ENCODE data around the gene DPYSL5. TPM values are rescaled to one million over a fixed set of nuclear protein-coding genes. Genes with fewer than 3 reads are reported as not detected.

DPYSL5 gene
- total RNA-seq, 1 donor from 2014 or later: 0.05 TPM

DNA sequence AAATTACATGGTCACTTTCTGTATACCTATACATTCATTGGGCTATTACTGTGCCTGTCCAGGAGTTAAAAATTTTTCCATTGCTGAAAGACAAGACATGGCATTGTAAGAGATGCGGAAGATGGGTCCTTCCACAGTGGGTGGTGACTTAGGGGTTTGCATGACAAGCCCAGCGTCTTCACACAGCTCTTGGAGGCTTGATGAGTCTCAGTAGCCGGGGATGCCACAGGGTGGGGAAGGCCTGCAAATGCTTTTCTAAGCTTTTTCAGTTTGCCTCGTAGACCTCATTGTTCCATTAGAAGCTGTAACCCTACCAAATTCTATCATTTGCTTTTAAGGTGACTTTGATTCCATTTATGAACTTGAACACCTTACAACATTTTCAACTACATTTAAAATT lies 104.4 kb downstream of the DPYSL5 start:
- intact Hi-C loops (cut with micrococcal nuclease): no loop called here

DNA sequence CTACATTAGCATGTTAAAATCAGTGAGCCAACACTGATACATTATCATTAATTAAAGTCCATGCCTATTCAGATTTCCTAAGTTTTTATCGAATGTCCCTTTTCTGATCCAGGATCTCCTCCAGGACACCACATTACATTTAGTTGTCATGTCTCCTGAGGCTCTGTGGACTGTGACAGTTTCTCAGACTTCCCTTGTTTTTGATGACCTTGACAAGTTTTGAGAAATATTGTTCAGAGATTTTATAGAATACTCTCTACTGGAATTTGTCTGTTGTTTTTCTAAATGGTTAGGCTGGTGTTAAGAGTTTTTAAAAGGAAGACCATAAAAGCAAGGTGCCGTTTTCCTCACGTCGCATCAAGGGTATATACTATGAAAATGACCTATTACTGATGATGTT lies 106.2 kb downstream of the DPYSL5 start:
- intact Hi-C loops (cut with micrococcal nuclease): no loop called here

DNA sequence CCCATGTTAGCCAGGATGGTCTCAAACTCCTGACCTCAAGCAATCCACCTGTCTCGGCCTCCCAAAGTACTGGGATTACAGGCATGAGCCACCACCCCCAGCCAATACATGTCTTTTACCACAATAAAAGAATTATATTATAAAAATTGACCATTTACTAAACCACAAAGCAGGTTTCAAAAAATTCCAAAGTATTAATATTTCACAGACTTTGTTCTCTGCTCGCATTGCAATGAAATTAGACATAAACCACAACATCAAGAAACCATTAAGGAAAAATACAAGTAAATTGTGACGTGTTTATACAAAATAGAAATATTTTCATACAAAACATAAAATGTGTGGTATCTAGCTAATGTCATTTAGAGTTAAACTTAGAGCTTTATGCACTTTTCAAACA lies 109.1 kb downstream of the DPYSL5 start:
- intact Hi-C loops (cut with micrococcal nuclease): no loop called here

DNA sequence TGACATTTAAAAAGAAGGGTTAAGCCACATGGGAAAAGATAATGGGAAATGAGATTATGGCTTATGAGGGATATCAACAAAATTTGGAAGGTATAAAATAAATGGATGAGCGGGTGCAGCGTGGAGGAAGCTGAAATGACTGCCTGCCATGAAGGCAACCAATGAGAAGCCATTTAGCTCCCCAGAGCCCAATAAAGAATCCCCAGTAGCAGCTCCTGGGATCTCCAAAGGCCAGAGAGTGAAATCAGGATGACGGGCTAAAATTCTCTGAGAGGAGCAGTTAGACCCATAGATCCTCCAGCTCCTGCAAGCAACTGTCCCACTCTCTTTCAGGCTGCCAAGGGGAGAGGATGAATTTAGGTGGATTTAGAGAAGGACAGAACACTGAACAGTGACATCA lies 109.6 kb downstream of the DPYSL5 start:
- intact Hi-C loops (cut with micrococcal nuclease): no loop called here

DNA sequence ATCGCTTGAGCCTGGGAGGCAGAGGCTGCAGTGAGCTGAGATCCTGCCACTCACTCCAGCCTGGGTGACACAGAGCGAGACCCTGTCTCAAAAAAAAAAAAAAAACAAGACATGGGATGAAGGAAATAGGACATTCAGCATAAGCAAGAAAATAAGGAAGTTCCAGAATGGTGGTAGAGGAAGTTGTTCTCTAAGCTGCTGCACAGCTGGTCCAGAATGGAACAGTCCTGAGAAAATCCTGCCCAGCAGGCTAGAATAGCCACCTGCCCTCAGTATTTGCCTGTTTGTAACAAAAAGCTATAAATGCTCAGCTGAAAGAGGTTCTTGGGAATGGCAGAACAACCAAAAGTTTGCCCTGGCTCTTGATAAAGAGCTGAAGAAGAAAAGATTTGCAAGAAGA lies 111.4 kb downstream of the DPYSL5 start:
- intact Hi-C loops (cut with micrococcal nuclease): no loop called here

DNA sequence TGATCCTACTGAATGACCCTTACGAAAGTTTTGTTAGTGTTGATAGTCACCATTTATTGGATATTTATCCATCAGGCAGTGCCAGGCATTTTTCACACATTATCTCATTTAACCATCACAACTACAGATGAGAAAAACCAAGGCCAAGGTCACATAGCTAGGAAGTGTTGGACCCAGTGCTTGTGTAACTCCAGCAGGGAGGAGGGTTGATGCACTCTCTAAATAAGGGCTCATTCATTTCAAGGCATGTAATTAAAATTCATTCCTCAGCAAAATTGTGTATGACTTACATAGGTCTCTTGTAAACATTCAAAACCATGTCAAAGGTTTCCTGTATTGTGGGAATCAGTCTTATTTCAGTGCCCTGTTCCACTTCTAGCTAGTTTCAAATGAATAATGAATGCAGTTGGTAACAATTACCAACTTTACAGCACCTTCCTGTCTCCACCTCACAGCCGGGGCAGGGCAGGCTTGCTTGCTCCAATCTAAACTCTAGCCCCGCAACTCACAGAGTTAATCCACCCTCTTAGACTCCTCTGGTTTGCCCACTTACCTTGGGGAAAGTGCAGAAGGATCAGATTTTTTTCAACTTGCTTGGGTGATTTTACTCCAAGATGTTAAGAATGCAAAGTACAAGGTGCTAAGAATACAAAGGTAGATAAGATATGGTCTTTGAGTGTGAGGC lies 116.7 kb downstream of the DPYSL5 start:
- intact Hi-C loops (cut with micrococcal nuclease): loop anchor here (5.0 kb wide), 1 partner anchor 208 kb away; no protein-coding TSS in a partner anchor

DNA sequence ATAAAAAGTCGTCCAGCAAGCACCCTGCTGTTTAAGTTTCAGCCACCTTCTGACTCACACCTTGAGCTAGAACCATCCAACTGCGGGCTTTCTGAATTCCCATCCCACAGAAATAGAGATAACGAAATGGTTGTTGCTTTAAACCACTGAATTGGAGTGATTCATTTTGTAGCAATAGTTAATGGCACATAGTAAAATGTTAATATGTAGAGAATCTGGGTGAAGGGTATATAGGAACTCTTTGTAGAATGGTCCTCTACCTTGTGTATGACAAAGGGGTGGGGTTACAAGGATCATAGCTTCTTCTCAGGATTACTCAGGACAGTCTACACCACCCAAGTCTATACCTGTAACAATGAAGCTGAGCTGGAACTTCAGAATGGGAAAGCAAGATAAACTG lies 120.1 kb downstream of the DPYSL5 start:
- intact Hi-C loops (cut with micrococcal nuclease): no loop called here

DNA sequence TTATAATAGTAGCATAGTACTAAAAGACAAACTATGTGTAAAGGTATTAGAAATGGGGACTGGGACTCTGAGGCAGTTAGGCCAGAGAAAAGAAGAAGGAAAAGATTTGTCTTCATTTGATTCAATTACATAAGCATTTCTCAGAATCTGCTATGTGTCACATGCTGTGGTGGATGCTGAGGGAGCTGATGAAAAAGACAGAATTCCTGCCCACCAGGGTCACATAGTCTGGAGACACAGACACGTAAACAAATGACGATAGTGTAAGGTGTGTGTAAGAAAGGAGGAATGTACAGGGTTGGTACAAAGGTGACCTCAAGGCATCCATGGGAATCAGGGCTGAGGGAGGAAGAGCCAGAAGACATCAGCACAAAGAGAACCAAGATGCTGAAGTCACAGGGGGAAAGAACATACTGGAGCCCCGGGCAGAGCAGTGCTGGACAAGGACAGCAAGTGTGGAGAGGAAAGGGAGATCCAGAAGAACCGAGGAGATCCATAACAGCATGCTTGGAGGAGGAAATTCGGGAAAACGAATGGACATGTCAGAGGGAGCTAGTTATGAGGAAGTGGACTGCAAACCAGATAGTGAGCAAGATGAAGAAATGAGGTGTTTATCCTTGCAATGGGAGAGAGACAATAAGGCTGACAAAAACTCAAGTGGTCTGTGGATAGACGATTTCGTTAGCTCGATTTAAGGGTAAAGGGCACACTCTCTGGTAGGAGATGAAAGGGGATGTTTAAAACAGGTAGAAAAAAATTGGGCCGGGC lies 121.3 kb downstream of the DPYSL5 start:
- intact Hi-C loops (cut with micrococcal nuclease): no loop called here

DNA sequence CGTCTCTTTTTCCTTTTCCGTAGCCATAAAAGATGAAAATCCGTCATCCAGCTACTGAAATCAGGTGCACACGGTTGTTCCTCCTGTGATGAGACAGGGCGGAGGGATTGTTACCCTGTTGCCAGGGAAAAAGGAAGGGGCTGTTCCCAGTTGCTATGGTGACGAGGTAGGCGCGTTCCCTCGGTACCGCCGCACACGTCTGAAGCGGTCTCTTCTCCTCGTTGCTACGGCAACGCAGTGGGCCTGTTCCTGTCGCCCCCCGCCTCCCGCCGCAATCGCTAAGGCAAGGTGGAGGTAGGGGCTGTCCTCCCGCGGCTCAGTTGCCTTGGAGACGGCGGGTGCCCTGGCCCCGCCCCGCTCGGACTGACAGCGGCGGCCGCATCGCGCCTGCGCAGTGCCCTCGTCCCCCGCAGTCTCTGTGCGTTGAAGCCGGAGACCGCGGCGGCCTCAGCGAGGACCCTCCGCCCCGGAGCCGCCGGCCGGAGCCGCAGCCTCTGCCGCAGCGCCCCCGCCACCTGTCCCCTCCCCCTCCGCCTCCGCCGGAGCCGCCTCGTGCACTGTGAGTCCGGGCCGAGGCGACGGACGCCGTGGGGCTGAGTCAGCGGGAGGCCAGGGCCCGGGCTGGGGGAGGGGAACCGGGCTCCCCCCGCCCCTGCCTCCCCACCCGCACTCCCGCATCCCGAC lies 122.5 kb downstream of the DPYSL5 start, which contains the start of gene MAPRE3:
Gene MAPRE3 (plus strand): TSS at position 394 of the 684 bp plus-strand sequence. CDS start 51,582 bp downstream, outside the sequence.
- intact Hi-C loops (cut with micrococcal nuclease): loop anchor here (1.0 to 5.0 kb wide), 5 partner anchors 9 to 292 kb away; partner anchors contain the start of genes ATRAID, SLC30A3, SLC5A6 and TMEM214

DNA sequence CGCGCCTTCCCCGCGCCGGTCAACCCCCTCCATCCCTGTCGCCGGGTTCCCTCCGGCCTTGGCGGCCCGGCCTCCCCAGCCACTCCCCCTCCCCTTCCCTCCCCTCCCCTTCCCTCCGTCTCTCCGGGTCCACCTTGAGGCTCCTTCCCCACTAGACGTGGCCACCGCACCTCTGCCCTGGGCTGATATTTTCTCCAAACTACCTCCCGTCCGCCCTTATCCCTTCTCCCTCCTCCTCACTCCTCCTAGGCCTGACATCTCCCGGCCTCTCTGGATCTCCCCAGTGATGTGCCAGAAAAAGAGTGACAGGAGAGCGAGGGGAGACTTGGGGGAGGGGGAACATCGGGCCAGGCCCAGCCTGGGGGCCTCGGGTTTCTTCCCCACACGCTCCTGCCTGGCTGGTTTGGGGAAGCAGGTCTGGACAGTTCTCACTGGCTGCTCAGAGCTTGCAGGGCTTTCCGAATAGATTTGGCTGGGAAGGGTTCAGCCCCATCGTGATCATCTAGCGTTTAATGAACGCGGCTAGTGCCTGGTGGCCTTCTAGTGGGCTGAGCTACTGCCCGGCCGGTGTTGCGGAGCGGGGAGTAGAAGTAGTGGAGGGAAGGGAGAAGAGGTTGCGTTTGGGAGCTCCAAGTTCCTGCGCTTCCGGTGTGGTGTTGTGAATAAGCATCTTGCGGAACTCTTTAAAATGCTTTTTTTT lies 123.1 kb downstream of the DPYSL5 start:
- intact Hi-C loops (cut with micrococcal nuclease): loop anchor here (1.0 to 5.0 kb wide), 5 partner anchors 10 to 291 kb away; partner anchors contain the start of genes ATRAID, SLC30A3, SLC5A6 and TMEM214

DNA sequence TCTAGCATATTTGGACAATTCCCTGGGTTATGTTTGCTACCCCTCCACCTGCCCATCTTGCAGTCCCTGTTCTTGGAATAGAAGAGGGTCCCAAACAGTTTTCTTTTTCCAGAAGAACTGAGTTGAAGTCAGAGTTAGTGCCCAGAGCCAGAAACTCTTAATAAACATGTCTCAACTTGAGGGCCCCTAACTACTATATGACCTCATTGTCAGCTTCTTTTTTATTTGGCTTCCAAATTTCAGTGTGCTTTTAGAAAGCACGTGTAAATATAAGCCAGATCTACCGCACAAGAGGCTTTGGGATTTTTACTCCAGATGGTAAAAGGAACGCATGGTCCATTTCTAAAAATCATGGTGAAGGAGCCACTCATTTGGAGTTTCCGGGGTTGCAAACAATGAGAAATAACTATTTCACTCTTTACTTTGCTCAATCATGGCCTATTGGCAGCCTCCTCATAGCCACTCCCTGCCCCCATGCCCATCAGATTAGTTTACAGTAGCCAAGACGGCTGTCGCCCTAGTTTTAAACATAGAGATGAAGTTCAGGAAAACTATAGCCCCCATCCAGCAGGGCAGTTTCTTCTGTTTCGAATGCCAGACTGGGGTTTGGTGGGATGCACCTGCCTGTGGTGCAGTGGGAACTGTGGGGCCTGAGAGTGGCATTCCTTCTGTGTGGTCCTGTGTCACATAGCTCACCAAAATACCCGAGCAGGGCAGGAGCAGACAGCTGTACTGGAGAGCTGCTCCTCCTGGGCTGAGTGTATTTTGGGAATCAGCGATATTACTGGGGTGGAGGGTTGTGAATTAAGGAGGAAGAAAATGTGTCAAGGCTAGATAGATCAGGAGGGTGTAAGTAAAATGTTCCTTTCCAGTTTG lies 124.2 kb downstream of the DPYSL5 start:
- intact Hi-C loops (cut with micrococcal nuclease): loop anchor here (5.0 kb wide), 1 partner anchor 290 kb away; the partner anchor contains the start of gene SLC30A3

DNA sequence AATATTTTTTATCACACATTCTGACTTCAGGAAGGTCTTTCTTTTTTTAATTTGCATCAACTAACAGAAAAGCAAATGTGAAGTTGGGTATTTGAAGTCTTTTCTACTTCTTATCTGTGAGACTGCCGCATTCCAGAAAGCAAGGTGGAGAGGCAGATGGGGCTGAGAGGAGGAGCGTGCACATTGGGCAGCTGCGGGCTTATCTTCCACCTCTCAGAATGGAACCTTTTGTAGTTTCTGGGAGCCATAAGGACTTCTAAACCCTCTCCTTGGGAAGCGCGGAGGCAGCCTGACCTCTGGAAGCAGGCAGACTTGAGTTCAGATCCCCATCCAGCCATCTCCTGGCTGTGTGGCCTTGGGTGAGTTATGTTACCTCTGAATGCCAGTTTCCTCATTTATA lies 126.4 kb downstream of the DPYSL5 start:
- intact Hi-C loops (cut with micrococcal nuclease): loop anchor here (5.0 kb wide), 1 partner anchor 288 kb away; the partner anchor contains the start of gene SLC30A3

DNA sequence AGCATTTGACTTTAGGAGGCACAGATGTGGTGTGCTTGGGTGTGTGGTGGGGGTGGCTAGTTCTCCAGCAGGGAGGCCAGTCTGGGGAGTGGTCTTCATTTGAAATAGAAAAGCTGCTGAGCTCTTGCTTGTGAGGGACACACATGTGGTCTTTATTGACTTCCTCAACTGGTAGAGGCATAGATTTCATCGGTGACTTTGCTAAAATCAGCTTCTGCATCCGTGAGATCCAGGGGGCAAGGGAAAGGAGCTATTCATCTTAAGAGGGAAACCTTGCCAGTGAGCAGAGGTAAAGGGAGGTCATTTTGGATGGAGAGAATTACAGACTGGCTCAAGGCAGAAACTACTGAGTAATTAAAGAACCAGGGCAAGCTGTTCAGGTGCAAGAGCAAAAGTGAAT lies 127.2 kb downstream of the DPYSL5 start:
- intact Hi-C loops (cut with micrococcal nuclease): no loop called here

DNA sequence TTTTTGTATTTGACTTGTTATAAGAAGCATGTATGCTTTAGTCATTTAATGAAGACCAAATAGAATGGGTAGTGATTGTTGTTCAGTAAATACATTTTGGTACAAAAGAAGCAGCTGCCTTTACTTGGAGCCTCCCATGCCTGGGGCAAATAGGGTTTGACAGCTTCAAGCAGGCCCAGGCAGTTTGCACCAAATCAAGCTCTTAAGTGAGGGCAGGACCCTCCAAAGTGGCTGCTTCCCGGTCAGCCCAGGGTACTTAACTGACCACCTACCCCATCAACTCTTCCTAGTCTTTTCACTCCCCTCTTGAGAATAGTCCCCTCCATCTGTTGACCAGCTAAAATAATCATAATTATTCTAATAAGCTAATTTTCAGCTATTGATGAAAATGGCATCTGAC lies 127.7 kb downstream of the DPYSL5 start:
- intact Hi-C loops (cut with micrococcal nuclease): no loop called here

DNA sequence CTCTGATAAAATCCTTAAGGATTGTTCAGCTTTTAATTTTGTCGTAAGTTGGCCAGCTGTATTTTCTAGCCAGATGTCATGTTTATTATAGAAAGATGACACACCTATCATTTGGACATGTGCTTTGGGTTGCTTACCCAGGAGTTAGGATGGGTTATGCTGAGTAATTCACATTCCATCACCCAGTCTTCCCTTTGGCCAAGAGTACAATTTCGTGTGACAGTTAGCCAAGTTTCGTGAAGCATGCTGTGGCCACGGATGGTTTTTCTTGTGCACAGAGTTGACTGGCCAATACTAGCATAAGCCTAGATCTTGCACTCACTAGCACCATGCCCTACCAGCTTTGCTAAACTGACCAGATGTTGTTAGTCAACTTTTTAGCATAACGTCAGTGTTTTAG lies 128.3 kb downstream of the DPYSL5 start:
- intact Hi-C loops (cut with micrococcal nuclease): no loop called here

DNA sequence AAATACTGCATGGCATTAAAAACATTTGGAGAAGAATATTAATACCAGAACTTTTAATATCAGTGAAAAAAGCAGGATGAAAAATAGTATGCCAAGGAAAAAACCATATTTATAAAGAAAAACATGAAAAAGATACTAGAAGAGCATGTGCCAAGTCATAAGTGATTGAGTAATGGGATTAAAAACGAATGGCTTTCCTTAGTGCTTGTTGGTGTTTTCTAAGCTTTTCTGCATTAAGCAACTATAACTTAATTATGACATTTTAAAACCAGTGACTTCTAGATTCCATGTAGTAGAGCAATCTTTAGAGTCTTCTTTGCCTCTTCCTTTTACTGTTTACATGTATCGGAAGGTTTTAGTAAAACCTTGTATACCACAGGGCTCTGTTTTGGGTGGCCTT lies 129.1 kb downstream of the DPYSL5 start:
- intact Hi-C loops (cut with micrococcal nuclease): no loop called here

DNA sequence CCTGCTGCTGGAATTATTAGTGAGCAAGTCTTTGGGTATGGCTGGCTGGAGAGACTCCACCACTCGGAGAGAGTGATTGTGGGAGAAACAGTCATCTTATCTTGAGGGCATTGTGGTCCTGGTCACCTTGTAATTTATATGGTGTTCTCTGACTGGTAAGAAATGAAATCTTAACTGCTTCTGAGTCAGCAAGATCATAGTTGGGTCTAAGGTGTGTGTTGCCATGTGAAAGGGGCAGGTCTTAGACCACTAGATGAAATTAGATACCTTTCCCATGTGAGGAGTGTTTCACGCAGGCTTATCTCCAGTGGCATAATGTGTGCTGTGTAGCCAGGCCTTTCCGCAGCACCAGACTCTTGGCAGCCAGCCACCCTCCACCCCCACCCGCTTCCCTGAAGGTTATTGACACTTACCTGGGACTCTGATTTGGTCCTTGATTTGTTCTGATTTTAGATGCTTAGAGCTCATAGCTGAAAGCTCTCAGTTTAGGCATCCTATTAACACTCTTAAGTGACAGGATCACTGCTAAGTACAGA lies 130.2 kb downstream of the DPYSL5 start:
- intact Hi-C loops (cut with micrococcal nuclease): no loop called here

DNA sequence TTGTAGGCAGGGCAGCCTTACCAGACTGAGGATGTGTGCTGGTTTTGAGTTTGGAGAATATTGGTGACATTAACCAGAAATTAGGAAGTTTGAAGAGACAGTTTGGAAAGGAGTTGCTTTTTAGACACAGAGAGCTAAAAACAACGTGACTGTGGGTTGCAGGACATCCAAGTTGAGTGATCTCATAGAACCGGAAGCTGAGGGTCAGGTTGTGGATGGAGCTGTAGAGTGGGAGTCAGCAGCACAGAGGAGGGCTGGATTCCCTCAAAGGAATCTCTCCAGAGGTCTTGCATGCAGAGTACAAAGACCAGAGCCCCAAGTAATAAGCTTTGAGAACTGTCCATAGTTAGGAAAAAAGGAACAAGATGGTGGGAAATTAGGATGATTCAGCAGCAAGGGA lies 131.8 kb downstream of the DPYSL5 start:
- intact Hi-C loops (cut with micrococcal nuclease): no loop called here

DNA sequence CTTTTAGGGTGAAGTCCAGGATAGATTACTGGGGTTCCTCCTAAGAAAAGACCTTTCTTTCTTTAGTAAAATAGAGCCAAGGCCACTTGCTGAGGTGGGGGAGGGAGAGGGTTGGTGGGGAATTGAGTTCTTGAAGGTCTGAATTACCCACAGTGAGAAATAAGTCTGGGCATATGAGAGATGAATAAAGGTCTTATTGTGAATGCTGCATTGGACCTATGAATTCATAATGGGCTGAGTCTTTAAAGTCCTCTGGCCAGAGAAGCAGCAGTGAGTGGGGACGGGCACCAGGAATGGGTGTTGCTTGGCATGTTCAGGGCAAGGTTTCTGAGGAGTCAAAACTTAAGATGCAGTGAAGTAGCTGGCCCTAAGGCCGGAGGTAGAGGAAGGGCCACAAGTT lies 133.0 kb downstream of the DPYSL5 start:
- intact Hi-C loops (cut with micrococcal nuclease): no loop called here

Measured in T-helper 1 cell treated with Interleukin-12 subunit alpha and Interleukin-12 subunit beta and Interleukin-4 antibody, amounts not matched to agents 30 ng/mL and 1 ng/mL, for 36 hours (primary cell).